ENCODE results near the gene NME7. TPM values are rescaled to one million over a fixed set of nuclear protein-coding genes. Genes with fewer than 3 reads are reported as not detected.

The NME7 gene
- total RNA-seq, 1 experiment from 2014 or later: 30.3 TPM

GRCh38 chr1:169308313-169309039 is 59.1 kb downstream of the NME7 start:
- H3K36me3 ChIP-seq (ENCODE audit: control insufficient read depth, insufficient read depth, low read length): no peaks in the 10 kb centered on the region
- no peaks in the 10 kb centered on the region for H3K4me1 ChIP-seq (ENCODE audit: control insufficient read depth, insufficient read depth, low read length)
- H3K27me3 ChIP-seq (ENCODE audit: control insufficient read depth, insufficient read depth, low read length): no peaks in the 10 kb centered on the region
- ATAC-seq: no peak
- DNase-seq (ENCODE audit: low read depth, low spot score): no peak
- TF ChIP-seq, protein P1, sequence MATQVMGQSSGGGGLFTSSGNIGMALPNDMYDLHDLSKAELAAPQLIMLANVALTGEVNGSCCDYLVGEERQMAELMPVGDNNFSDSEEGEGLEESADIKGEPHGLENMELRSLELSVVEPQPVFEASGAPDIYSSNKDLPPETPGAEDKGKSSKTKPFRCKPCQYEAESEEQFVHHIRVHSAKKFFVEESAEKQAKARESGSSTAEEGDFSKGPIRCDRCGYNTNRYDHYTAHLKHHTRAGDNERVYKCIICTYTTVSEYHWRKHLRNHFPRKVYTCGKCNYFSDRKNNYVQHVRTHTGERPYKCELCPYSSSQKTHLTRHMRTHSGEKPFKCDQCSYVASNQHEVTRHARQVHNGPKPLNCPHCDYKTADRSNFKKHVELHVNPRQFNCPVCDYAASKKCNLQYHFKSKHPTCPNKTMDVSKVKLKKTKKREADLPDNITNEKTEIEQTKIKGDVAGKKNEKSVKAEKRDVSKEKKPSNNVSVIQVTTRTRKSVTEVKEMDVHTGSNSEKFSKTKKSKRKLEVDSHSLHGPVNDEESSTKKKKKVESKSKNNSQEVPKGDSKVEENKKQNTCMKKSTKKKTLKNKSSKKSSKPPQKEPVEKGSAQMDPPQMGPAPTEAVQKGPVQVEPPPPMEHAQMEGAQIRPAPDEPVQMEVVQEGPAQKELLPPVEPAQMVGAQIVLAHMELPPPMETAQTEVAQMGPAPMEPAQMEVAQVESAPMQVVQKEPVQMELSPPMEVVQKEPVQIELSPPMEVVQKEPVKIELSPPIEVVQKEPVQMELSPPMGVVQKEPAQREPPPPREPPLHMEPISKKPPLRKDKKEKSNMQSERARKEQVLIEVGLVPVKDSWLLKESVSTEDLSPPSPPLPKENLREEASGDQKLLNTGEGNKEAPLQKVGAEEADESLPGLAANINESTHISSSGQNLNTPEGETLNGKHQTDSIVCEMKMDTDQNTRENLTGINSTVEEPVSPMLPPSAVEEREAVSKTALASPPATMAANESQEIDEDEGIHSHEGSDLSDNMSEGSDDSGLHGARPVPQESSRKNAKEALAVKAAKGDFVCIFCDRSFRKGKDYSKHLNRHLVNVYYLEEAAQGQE (IDR thresholded peaks at IDR 0.05; ENCODE audit: insufficient read depth in 1 of 2, low read depth in 2 of 2, low read length in 1 of 2): no peak
- TF ChIP-seq TCF7L2 (IDR thresholded peaks at IDR 0.05; ENCODE audit: low read depth, low read length): no peak
- TF ChIP-seq POLR2AphosphoS5 (IDR thresholded peaks at IDR 0.05; ENCODE audit: low read depth, low read length): no peak
- TF ChIP-seq, protein P2, sequence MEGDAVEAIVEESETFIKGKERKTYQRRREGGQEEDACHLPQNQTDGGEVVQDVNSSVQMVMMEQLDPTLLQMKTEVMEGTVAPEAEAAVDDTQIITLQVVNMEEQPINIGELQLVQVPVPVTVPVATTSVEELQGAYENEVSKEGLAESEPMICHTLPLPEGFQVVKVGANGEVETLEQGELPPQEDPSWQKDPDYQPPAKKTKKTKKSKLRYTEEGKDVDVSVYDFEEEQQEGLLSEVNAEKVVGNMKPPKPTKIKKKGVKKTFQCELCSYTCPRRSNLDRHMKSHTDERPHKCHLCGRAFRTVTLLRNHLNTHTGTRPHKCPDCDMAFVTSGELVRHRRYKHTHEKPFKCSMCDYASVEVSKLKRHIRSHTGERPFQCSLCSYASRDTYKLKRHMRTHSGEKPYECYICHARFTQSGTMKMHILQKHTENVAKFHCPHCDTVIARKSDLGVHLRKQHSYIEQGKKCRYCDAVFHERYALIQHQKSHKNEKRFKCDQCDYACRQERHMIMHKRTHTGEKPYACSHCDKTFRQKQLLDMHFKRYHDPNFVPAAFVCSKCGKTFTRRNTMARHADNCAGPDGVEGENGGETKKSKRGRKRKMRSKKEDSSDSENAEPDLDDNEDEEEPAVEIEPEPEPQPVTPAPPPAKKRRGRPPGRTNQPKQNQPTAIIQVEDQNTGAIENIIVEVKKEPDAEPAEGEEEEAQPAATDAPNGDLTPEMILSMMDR (IDR thresholded peaks at IDR 0.05): no peak
- no peak for TF ChIP-seq SIN3A (IDR thresholded peaks at IDR 0.05; ENCODE audit: borderline replicate concordance, insufficient read depth, low read depth, low read length)
- in situ Hi-C loops (cut with HindIII; ENCODE audit: low pct_unique_long_range_greater_than_20kb, low sequenced_read_pairs): no loop called here
- no TSS peak for BruUV-seq (replicated peaks)
- intact Hi-C loops (cut with micrococcal nuclease; ENCODE audit: unreplicated experiment): no loop called here
- ChIA-PET POLR2A (no interaction called here), CTCF (no interaction called here)
- no peak overlapping the region for H3K4me3 ChIP-seq (ENCODE audit: low read depth in 2 of 2, low read length in 2 of 2)
- H3K9me3 ChIP-seq (ENCODE audit: control insufficient read depth, insufficient read depth, low read depth, low read length): no peaks in the 10 kb centered on the region
- no peak overlapping the region for H3K27ac ChIP-seq (ENCODE audit: low read length)

DNA sequence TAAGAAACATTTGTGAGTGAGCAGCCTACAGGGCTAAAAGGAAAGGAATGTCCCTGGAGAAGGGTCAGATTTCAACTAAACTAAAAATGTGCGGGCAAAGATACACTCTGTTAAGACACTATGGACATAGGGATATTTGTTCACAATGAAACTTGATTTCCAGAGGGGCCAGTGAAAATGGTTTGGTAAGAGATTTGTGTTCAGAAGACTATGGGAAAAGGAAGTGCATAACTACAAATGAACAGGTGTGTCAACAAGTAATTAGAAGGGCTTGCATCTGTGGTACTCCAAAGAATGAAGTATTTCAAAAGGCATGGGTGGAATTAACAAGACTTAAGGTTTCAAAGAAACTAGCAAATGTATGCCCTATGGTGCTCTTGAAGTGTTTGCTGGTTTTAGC is 60.4 kb downstream of the NME7 start:
- no peak for TF ChIP-seq SIN3A (IDR thresholded peaks at IDR 0.05; ENCODE audit: borderline replicate concordance, insufficient read depth, low read depth, low read length)
- TF ChIP-seq, protein P2 (IDR thresholded peaks at IDR 0.05): no peak
- no peak for TF ChIP-seq POLR2AphosphoS5 (IDR thresholded peaks at IDR 0.05; ENCODE audit: low read depth, low read length)
- TF ChIP-seq, protein P1 (IDR thresholded peaks at IDR 0.05; ENCODE audit: insufficient read depth in 1 of 2, low read depth in 2 of 2, low read length in 1 of 2): no peak
- TF ChIP-seq TCF7L2 (IDR thresholded peaks at IDR 0.05; ENCODE audit: low read depth, low read length): no peak
- no peaks in the 10 kb centered on the region for H3K27me3 ChIP-seq (ENCODE audit: control insufficient read depth, insufficient read depth, low read length)
- ChIA-PET CTCF (no interaction called here), POLR2A (no interaction called here)
- DNase-seq (ENCODE audit: low read depth, low spot score) (no peak), ATAC-seq (no peak)
- H3K4me3 ChIP-seq (ENCODE audit: low read depth in 2 of 2, low read length in 2 of 2): no peak overlapping the region
- H3K9me3 ChIP-seq (ENCODE audit: control insufficient read depth, insufficient read depth, low read depth, low read length): no peaks in the 10 kb centered on the region
- intact Hi-C loops (cut with micrococcal nuclease; ENCODE audit: unreplicated experiment): no loop called here
- in situ Hi-C loops (cut with HindIII; ENCODE audit: low pct_unique_long_range_greater_than_20kb, low sequenced_read_pairs): no loop called here
- H3K27ac ChIP-seq (ENCODE audit: low read length): no peak overlapping the region
- H3K36me3 ChIP-seq (ENCODE audit: control insufficient read depth, insufficient read depth, low read length): no peaks in the 10 kb centered on the region
- no peaks in the 10 kb centered on the region for H3K4me1 ChIP-seq (ENCODE audit: control insufficient read depth, insufficient read depth, low read length)
- no TSS peak for BruUV-seq (replicated peaks)
